ENCODE measurements around the gene ARL8B. TPM values are rescaled to one million over a fixed set of nuclear protein-coding genes. Genes with fewer than 3 reads are reported as not detected.

The ARL8B gene
- total RNA-seq, 2 donors from 2014 or later: 32.8 to 52.6 TPM

GRCh38 chr3:5197470-5198312 is 75.6 kb downstream of the ARL8B start:
- H3K27ac ChIP-seq: peak overlapping the region in 1 of 2 donors; percentile 3
- H3K4me1 ChIP-seq (ENCODE audit: control insufficient read depth in 1 of 2, low read depth in 2 of 2): peaks cover 7 to 21% of the 10 kb centered on the region in 2 donors
- H3K4me3 ChIP-seq: no peak overlapping the region
- DNase-seq (ENCODE audit: low spot score) (no peak), ATAC-seq (ENCODE audit: insufficient number of reproducible peaks, low FRiP score, low read depth) (no peak)
- TF ChIP-seq CTCF (IDR thresholded peaks at IDR 0.05): no peak
- H3K36me3 ChIP-seq: peaks cover 13% of the 10 kb centered on the region
- H3K27me3 ChIP-seq (replicated peaks; ENCODE audit: insufficient read depth): no peaks in the 10 kb centered on the region
- no peaks in the 10 kb centered on the region for H3K9me3 ChIP-seq

DNA sequence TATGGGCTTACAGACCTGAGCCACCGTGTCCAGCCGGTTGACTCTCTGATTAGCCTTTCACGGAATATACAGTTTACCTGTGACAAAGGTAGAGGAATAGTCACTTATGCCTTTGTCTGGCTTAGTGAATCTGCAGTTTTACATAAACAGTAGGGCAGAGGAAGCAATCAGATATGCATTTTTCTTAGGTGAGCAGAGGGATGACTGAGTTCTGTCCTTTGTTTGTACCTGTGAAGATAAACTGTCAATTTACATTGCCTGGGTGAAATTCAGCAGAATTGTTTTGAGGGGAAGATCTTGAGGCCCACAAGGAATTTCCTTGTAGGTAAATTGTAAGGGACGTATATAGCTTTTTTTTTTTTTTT is 76.2 kb downstream of the ARL8B start:
- Histone ChIP-seq H3K4me1 (ENCODE audit: control insufficient read depth in 1 of 2, low read depth in 2 of 2) (peaks cover 7 to 21% of the 10 kb centered on the region in 2 donors), H3K9me3 (no peaks in the 10 kb centered on the region), H3K36me3 (peaks cover 19% of the 10 kb centered on the region), H3K4me3 (no peak overlapping the region), H3K27me3 (replicated peaks; ENCODE audit: insufficient read depth) (no peaks in the 10 kb centered on the region), H3K27ac (peak overlapping the region in 1 of 2 donors; percentile 3)
- no peak for DNase-seq (ENCODE audit: low spot score)
- ATAC-seq (ENCODE audit: insufficient number of reproducible peaks, low FRiP score, low read depth): no peak
- TF ChIP-seq CTCF (IDR thresholded peaks at IDR 0.05): no peak

GRCh38 chr3:5198986-5199731 is 77.1 kb downstream of the ARL8B start:
- Histone ChIP-seq H3K9me3 (no peaks in the 10 kb centered on the region), H3K36me3 (peaks cover 23% of the 10 kb centered on the region), H3K4me1 (ENCODE audit: control insufficient read depth in 1 of 2, low read depth in 2 of 2) (peaks cover 7 to 21% of the 10 kb centered on the region in 2 donors), H3K27me3 (replicated peaks; ENCODE audit: insufficient read depth) (no peaks in the 10 kb centered on the region), H3K4me3 (no peak overlapping the region), H3K27ac (no peak overlapping the region)
- TF ChIP-seq CTCF (IDR thresholded peaks at IDR 0.05): no peak
- DNase-seq (ENCODE audit: low spot score) (no peak), ATAC-seq (ENCODE audit: insufficient number of reproducible peaks, low FRiP score, low read depth) (no peak)

DNA sequence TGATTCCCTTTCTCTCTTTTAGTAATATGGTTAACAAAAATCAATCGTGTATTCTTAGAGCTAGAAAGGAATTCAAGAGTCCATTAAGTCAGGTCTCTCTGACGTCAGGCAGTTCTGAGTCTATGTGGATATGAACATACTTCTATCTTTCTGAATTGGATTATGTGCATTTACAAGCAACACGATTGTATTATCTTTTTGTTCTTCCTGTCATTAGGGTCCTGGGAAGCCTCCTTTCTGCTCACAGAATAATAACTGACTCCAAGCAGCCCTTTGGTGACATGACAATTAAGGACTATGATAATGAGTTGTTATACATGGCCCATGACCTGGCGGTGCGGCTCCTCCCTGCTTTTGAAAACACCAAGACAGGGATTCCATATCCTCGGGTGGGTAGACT is 79.4 kb downstream of the ARL8B start:
- peaks cover 0 to 1% of the 10 kb centered on the region in 2 donors for H3K4me1 ChIP-seq (ENCODE audit: control insufficient read depth in 1 of 2, low read depth in 2 of 2)

More for the DNA sequence above, 79.4 kb downstream of the ARL8B start:
- Histone ChIP-seq H3K9me3 (no peaks in the 10 kb centered on the region), H3K36me3 (peaks cover 36% of the 10 kb centered on the region), H3K27me3 (replicated peaks; ENCODE audit: insufficient read depth) (no peaks in the 10 kb centered on the region), H3K4me3 (no peak overlapping the region), H3K27ac (no peak overlapping the region)
- no peak for TF ChIP-seq CTCF (IDR thresholded peaks at IDR 0.05)
- ATAC-seq (ENCODE audit: insufficient number of reproducible peaks, low FRiP score, low read depth) (no peak), DNase-seq (ENCODE audit: low spot score) (no peak)

All from thoracic aorta (tissue), 2 donors.